IMR-90 (cell line): ENCODE measurements around the gene TSPEAR. TPM values are rescaled to one million over a fixed set of nuclear protein-coding genes. Genes with fewer than 3 reads are reported as not detected.

Source experiments
- ATAC-seq: fragments of 200-7000 bp; cut with Tn5 transposase; 2 replicates; pipeline ENCODE4 v1.9.1; 2020; ENCODE audit warnings: low read depth, mild to moderate bottlenecking, moderate library complexity
- BruUV-seq: library from RNA; stranded (reverse); fragments of 400-500 nt; replicated peaks from 2 replicates; lab custom pipeline; 2021; lab: Mats Ljungman, UMichigan
- CTCF ChIA-PET: fragments of 300-600 bp; formaldehyde crosslinking; extraction: SDS; loops from one replicate; lab custom pipeline; 2021; ENCODE audit warnings: antibody characterized with exemption; lab: Yijun Ruan, JAX
- POLR2A ChIA-PET: fragments of 300-600 bp; sonication (Branson Sonifier 250); formaldehyde crosslinking; loops from one replicate; lab custom pipeline; 2022; ENCODE audit warnings: antibody characterized with exemption; ENCODE audit not compliant: unreplicated experiment; lab: Charles Lee
- DNase-seq: peaks from one replicate; pipeline ENCODE4 v3.0.0; 2013
- H2AFZ ChIP-seq: replicated peaks from 2 replicates; pipeline ENCODE3; 2013; ENCODE audit warnings: low read length, mild to moderate bottlenecking; ENCODE audit not compliant: poor library complexity
- H2AK5ac ChIP-seq: 2 replicates; pipeline ENCODE4 v1.6.1; 2013; ENCODE audit warnings: low read depth, low read length, inconsistent platforms
- H2AK9ac ChIP-seq: replicated peaks from 2 replicates; pipeline ENCODE3; 2013; ENCODE audit warnings: mild to moderate bottlenecking, low read depth, low read length, moderate library complexity; ENCODE audit not compliant: poor library complexity
- H2BK120ac ChIP-seq: 2 replicates; pipeline ENCODE4 v1.6.1; 2013; ENCODE audit warnings: low read depth, low read length, inconsistent platforms
- H2BK15ac ChIP-seq: 3 replicates; pipeline ENCODE4 v1.6.1; 2013; ENCODE audit warnings: low read depth, low read length, inconsistent platforms
- H2BK20ac ChIP-seq: 2 replicates; pipeline ENCODE4 v1.6.1; 2013; ENCODE audit warnings: low read depth, mild to moderate bottlenecking, inconsistent platforms, low read length, moderate library complexity
- H2BK5ac ChIP-seq: 2 replicates; pipeline ENCODE4 v1.6.1; 2013; ENCODE audit warnings: mild to moderate bottlenecking, low read depth, low read length, inconsistent platforms; ENCODE audit not compliant: poor library complexity, severe bottlenecking
- H3K14ac ChIP-seq: replicated peaks from 2 replicates; pipeline ENCODE4 v1.6.1; 2013; ENCODE audit warnings: low read depth, low read length, inconsistent platforms
- H3K18ac ChIP-seq: 2 replicates; pipeline ENCODE4 v1.6.1; 2013; ENCODE audit warnings: low read depth, low read length, control low read depth
- H3K23ac ChIP-seq: 2 replicates; pipeline ENCODE4 v1.6.1; 2013; ENCODE audit warnings: low read depth, low read length, inconsistent platforms
- H3K27ac ChIP-seq: 2 replicates; pipeline ENCODE4 v1.5.1; 2013; ENCODE audit warnings: mild to moderate bottlenecking, control low read depth, low read length; ENCODE audit not compliant: insufficient read depth
- H3K27me3 ChIP-seq: 2 replicates; pipeline ENCODE4 v1.6.1; 2013; ENCODE audit warnings: low read length; ENCODE audit not compliant: control insufficient read depth, insufficient read depth
- H3K36me3 ChIP-seq: 2 replicates; pipeline ENCODE4 v1.6.1; 2013; ENCODE audit warnings: low read length, mixed read lengths; ENCODE audit not compliant: control insufficient read depth, insufficient read depth
- H3K4ac ChIP-seq: 2 replicates; pipeline ENCODE4 v1.6.1; 2013; ENCODE audit warnings: low read depth, low read length, inconsistent platforms
- H3K4me1 ChIP-seq: 2 replicates; pipeline ENCODE4 v1.6.1; 2013; ENCODE audit warnings: low read length, mixed read lengths; ENCODE audit not compliant: control insufficient read depth, insufficient read depth
- H3K4me2 ChIP-seq: 2 replicates; pipeline ENCODE4 v1.6.1; 2013; ENCODE audit warnings: low read depth, mild to moderate bottlenecking, control low read depth, low read length, moderate library complexity
- H3K4me3 ChIP-seq: 2 replicates; pipeline ENCODE4 v1.5.1; 2013; ENCODE audit warnings: low read depth, mild to moderate bottlenecking, control low read depth, low read length, moderate library complexity; ENCODE audit not compliant: insufficient read depth
- H3K56ac ChIP-seq: 2 replicates; pipeline ENCODE4 v1.6.1; 2013; ENCODE audit warnings: low read length, inconsistent platforms; ENCODE audit not compliant: insufficient read depth; ENCODE audit errors: extremely low read depth
- H3K79me1 ChIP-seq, 2 experiments: 2 replicates each; pipeline ENCODE4 v1.6.1; 2013; ENCODE audit warnings: low read length in 2 of 2, inconsistent platforms in 1 of 2, low read depth in 1 of 2
- H3K9ac ChIP-seq: 2 replicates; pipeline ENCODE4 v1.6.1; 2013; ENCODE audit warnings: low read depth, low read length, control low read depth
- H3K9me1 ChIP-seq: 2 replicates; pipeline ENCODE4 v1.6.1; 2013; ENCODE audit warnings: low read length, inconsistent platforms; ENCODE audit not compliant: insufficient read depth
- H3K9me3 ChIP-seq: 2 replicates; pipeline ENCODE4 v1.6.1; 2013; ENCODE audit warnings: low read length; ENCODE audit not compliant: control insufficient read depth, insufficient read depth
- H4K20me1 ChIP-seq: 2 replicates; pipeline ENCODE4 v1.6.1; 2013; ENCODE audit warnings: low read length, inconsistent platforms; ENCODE audit not compliant: insufficient read depth
- H4K5ac ChIP-seq: 2 replicates; pipeline ENCODE4 v1.6.1; 2013; ENCODE audit warnings: mild to moderate bottlenecking, low read depth, low read length, control low read depth
- H4K8ac ChIP-seq, 2 experiments: 2 replicates each; pipeline ENCODE4 v1.6.1; 2013; ENCODE audit warnings: low read depth in 2 of 2, low read length in 2 of 2, control low read depth in 1 of 2, inconsistent platforms in 1 of 2
- H4K91ac ChIP-seq: 2 replicates; pipeline ENCODE4 v1.6.1; 2013; ENCODE audit warnings: low read depth, low read length, inconsistent platforms; ENCODE audit not compliant: insufficient read depth
- BHLHE40 ChIP-seq: fragments of 150-350 bp; IDR thresholded peaks from 2 replicates; pipeline ENCODE4 v1.6.1; 2016; ENCODE audit warnings: mild to moderate bottlenecking, low read depth, low read length
- FOS ChIP-seq: fragments of 150-350 bp; IDR thresholded peaks from 2 replicates; pipeline ENCODE4 v1.6.1; 2016; ENCODE audit warnings: low read depth, low read length
- MAZ ChIP-seq: IDR thresholded peaks from 2 replicates; pipeline ENCODE4 v1.6.1; 2012; ENCODE audit warnings: low read depth, mild to moderate bottlenecking, low read length, improper control_type of control experiment, moderate library complexity, borderline replicate concordance
- RCOR1 ChIP-seq: IDR thresholded peaks from 2 replicates; pipeline ENCODE4 v1.6.1; 2012; ENCODE audit warnings: mild to moderate bottlenecking, low read length, improper control_type of control experiment; ENCODE audit not compliant: insufficient replicate concordance
- RFX5 ChIP-seq: IDR thresholded peaks from 2 replicates; pipeline ENCODE4 v1.8.0; 2012; ENCODE audit warnings: low read depth, mild to moderate bottlenecking, low read length, moderate library complexity
- USF2 ChIP-seq: fragments of 150-350 bp; IDR thresholded peaks from 2 replicates; pipeline ENCODE4 v1.6.1; 2017; ENCODE audit warnings: mild to moderate bottlenecking, antibody characterized with exemption, low read length, low read depth
- WGBS, 2 experiments: methylation state at CpG; one replicate each; pipeline versions ENCODE4 v1.1.5 to v1.1.7; 2013; ENCODE audit warnings: missing lambda C conversion rate in 2 of 2; ENCODE audit not compliant: insufficient read length in 1 of 2; ENCODE audit errors: extremely low coverage in 2 of 2; 5-methylcytosine and 5-hydroxymethylcytosine counted together
- dilution Hi-C: fragments of 300-500 bp; cut with HindIII; formaldehyde crosslinking; loops from one replicate; pipeline ENCODE4 v1.14.3; 2018; ENCODE audit warnings: low sequenced_read_pairs; ENCODE audit not compliant: unreplicated experiment
- in situ Hi-C: fragments of 300-500 bp; cut with MboI; formaldehyde crosslinking; loops from 3 replicates; pipeline ENCODE4 v1.14.3; 2019; ENCODE audit warnings: low sequenced_read_pairs, inconsistent platforms, mixed read lengths
- intact Hi-C: fragments of 100-400 bp; cut with micrococcal nuclease; formaldehyde crosslinking; loops from 2 replicates; pipeline ENCODE4 v1.10.0; 2022
- polyA plus RNA-seq, 3 experiments: library from polyadenylated mRNA; depleted of rRNA; stranded (reverse); fragments of >200 nt; gene quantifications; 2 replicates each; pipeline ENCODE4 v1.2.3, GENCODE V29; 2012; ENCODE audit warnings: low replicate concordance in 1 of 3
- total RNA-seq: library from RNA; depleted of rRNA; stranded (reverse); fragments of >200 nt; gene quantifications from 2 replicates; pipeline ENCODE4 v1.2.3, GENCODE V29; 2012
- TF ChIP-seq, protein P1 (sequence below): conservative IDR thresholded peaks from 2 replicates; pipeline ENCODE4 v1.5.1; 2012; ENCODE audit warnings: mild to moderate bottlenecking, low read depth, low read length, improper control_type of control experiment

The TSPEAR gene
- total and polyA plus RNA-seq, 2 of the 4 experiments (the other 2 are of a cell fraction), result not detected

- DNase-seq, result no peak
- Histone ChIP-seq H2BK120ac (no peak overlapping the region), H4K5ac (no peak overlapping the region), H3K23ac (no peak overlapping the region), H3K9me3 (no peaks in the 10 kb centered on the region), H3K18ac (no peak overlapping the region), H2AK5ac (no peak overlapping the region), H4K8ac (no peak overlapping the region), H3K4ac (no peak overlapping the region), H4K91ac (no peak overlapping the region), H2AK9ac (no peak overlapping the region), H3K4me1 (no peaks in the 10 kb centered on the region), H4K20me1 (no peaks in the 10 kb centered on the region), H3K27me3 (peaks cover 61% of the 10 kb centered on the region), H3K56ac (no peak overlapping the region), H3K4me3 (no peak overlapping the region), H3K79me1 (no peaks in the 10 kb centered on the region), H3K4me2 (no peak overlapping the region), H2BK5ac (no peak overlapping the region), H3K14ac (no peak overlapping the region), H2BK20ac (no peak overlapping the region), H3K36me3 (no peaks in the 10 kb centered on the region), H3K27ac (no peak overlapping the region), H3K9me1 (no peaks in the 10 kb centered on the region), H2BK15ac (no peak overlapping the region), H2AFZ (no peak overlapping the region), H3K9ac (no peak overlapping the region)
- WGBS, 2 experiments, result no CpG with 5 or more reads among the region's 8 CpGs
- intact Hi-C loops, result loop anchor here (10.0 kb wide), 1 partner anchor 60 kb away; the partner anchor contains the start of genes KRTAP12-3 and KRTAP12-4
- CTCF ChIA-PET, result no interaction called here
- dilution Hi-C loops, result no loop called here
- no TSS peak for BruUV-seq
- POLR2A ChIA-PET, result no interaction called here
- ATAC-seq, result no peak
- in situ Hi-C loops, result no loop called here
- TF ChIP-seq, protein P1, sequence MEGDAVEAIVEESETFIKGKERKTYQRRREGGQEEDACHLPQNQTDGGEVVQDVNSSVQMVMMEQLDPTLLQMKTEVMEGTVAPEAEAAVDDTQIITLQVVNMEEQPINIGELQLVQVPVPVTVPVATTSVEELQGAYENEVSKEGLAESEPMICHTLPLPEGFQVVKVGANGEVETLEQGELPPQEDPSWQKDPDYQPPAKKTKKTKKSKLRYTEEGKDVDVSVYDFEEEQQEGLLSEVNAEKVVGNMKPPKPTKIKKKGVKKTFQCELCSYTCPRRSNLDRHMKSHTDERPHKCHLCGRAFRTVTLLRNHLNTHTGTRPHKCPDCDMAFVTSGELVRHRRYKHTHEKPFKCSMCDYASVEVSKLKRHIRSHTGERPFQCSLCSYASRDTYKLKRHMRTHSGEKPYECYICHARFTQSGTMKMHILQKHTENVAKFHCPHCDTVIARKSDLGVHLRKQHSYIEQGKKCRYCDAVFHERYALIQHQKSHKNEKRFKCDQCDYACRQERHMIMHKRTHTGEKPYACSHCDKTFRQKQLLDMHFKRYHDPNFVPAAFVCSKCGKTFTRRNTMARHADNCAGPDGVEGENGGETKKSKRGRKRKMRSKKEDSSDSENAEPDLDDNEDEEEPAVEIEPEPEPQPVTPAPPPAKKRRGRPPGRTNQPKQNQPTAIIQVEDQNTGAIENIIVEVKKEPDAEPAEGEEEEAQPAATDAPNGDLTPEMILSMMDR, result no peak
- TF ChIP-seq BHLHE40 (no peak), FOS (no peak), RCOR1 (no peak), RFX5 (no peak), USF2 (no peak), MAZ (no peak)
Measured at GRCh38 chr21:44714905-44715304, 3.5 kb upstream of the TSPEAR start.
